Smooth muscle cell (in vitro differentiated cells): ENCODE measurements around the gene INPP5D. TPM values are rescaled to one million over a fixed set of nuclear protein-coding genes. Genes with fewer than 3 reads are reported as not detected.

ENCODE experiments used
- DNase-seq: peaks from one replicate; lab custom pipeline; 2025; ENCODE audit not compliant: unreplicated experiment; lab: John Stamatoyannopoulos, UW
- H2AFZ ChIP-seq: fragments of 200-600 bp; sonication (generic); 2 replicates; pipeline ENCODE4 v1.6.0; 2016; ENCODE audit warnings: antibody characterized with exemption, low read depth, mild to moderate bottlenecking
- H3F3A ChIP-seq: fragments of 200-600 bp; sonication (generic); 2 replicates; pipeline ENCODE4 v1.6.0; 2017; ENCODE audit warnings: antibody characterized with exemption, low read depth
- H3K27ac ChIP-seq: fragments of 200-600 bp; sonication (generic); 2 replicates; pipeline ENCODE4 v1.5.1; 2016; ENCODE audit warnings: low read depth, mild to moderate bottlenecking
- H3K27me3 ChIP-seq: fragments of 200-600 bp; sonication (generic); 2 replicates; pipeline ENCODE4 v1.6.1; 2016; ENCODE audit warnings: low read depth, mild to moderate bottlenecking
- H3K36me3 ChIP-seq: fragments of 200-600 bp; sonication (generic); 2 replicates; pipeline ENCODE4 v1.5.1; 2016; ENCODE audit warnings: low read depth
- H3K4me1 ChIP-seq: fragments of 200-600 bp; sonication (generic); 2 replicates; pipeline ENCODE4 v1.5.1; 2016; ENCODE audit warnings: low read depth
- H3K4me2 ChIP-seq: fragments of 200-600 bp; sonication (generic); 2 replicates; pipeline ENCODE4 v1.6.0; 2016; ENCODE audit warnings: mild to moderate bottlenecking
- H3K4me3 ChIP-seq: fragments of 200-600 bp; sonication (generic); 2 replicates; pipeline ENCODE4 v1.5.1; 2016; ENCODE audit warnings: mild to moderate bottlenecking
- H3K79me2 ChIP-seq: fragments of 200-600 bp; sonication (generic); 2 replicates; pipeline ENCODE4 v1.6.0; 2016; ENCODE audit warnings: low read depth, mild to moderate bottlenecking
- H3K9ac ChIP-seq: fragments of 200-600 bp; sonication (generic); 2 replicates; pipeline ENCODE4 v1.6.0; 2016; ENCODE audit warnings: low read depth
- H3K9me3 ChIP-seq: fragments of 200-600 bp; sonication (generic); replicated peaks from 2 replicates; pipeline ENCODE4 v1.5.1; 2016; ENCODE audit warnings: low read depth
- H4K20me1 ChIP-seq: fragments of 200-600 bp; sonication (generic); 2 replicates; pipeline ENCODE4 v1.6.0; 2016; ENCODE audit warnings: low read depth
- CTCF ChIP-seq: fragments of 200-600 bp; sonication (generic); IDR thresholded peaks from 2 replicates; pipeline ENCODE4 v1.5.1; 2017; ENCODE audit warnings: borderline replicate concordance, mild to moderate bottlenecking, antibody characterized with exemption; ENCODE audit not compliant: insufficient read depth, poor library complexity, severe bottlenecking
- WGBS: methylation state at CpG from one replicate; pipeline ENCODE4 v1.1.7; 2016; ENCODE audit warnings: low lambda C conversion rate; 5-methylcytosine and 5-hydroxymethylcytosine counted together
- polyA plus RNA-seq: library from polyadenylated mRNA; unstranded; fragments of >200 nt; fragmentation: Nextera tagmentation; extraction: Ambion mirVana; gene quantifications from 2 replicates; pipeline ENCODE4 v1.2.1, GENCODE V29; 2016
- total RNA-seq: library from RNA; depleted of rRNA; stranded (reverse); fragments of >200 nt; gene quantifications from 2 replicates; pipeline ENCODE4 v1.2.3, GENCODE V29; 2014

The INPP5D gene
- total and polyA plus RNA-seq, 2 experiments from 2014 or later, result 5.6 to 17.8 TPM

- Histone ChIP-seq H3K9me3 (no peaks in the 10 kb centered on the region), H3K9ac (no peak overlapping the region), H3K27ac (no peak overlapping the region), H3K4me3 (no peak overlapping the region), H3K79me2 (no peaks in the 10 kb centered on the region), H3K27me3 (no peaks in the 10 kb centered on the region), H3K36me3 (no peaks in the 10 kb centered on the region), H3F3A (no peaks in the 10 kb centered on the region), H2AFZ (no peak overlapping the region), H4K20me1 (no peaks in the 10 kb centered on the region), H3K4me2 (no peak overlapping the region), H3K4me1 (no peaks in the 10 kb centered on the region)
- no peak for TF ChIP-seq CTCF
- no peak for DNase-seq
- WGBS, result 88% methylated on average over 7 of the region's 7 CpGs
These were observed 176.9 kb downstream of the INPP5D start for GRCh38 chr2:233236820-233237589.

- Histone ChIP-seq H3K27me3 (no peaks in the 10 kb centered on the region), H3K9ac (no peak overlapping the region), H3K4me3 (no peak overlapping the region), H3K9me3 (no peaks in the 10 kb centered on the region), H3K27ac (no peak overlapping the region), H2AFZ (no peak overlapping the region), H3K79me2 (no peaks in the 10 kb centered on the region), H3K36me3 (no peaks in the 10 kb centered on the region), H3F3A (no peaks in the 10 kb centered on the region), H4K20me1 (no peaks in the 10 kb centered on the region), H3K4me1 (no peaks in the 10 kb centered on the region), H3K4me2 (no peak overlapping the region)
- 88% methylated on average over 2 of the region's 2 CpGs for WGBS
- no peak for TF ChIP-seq CTCF
- no peak for DNase-seq
These were observed 180.8 kb downstream of the INPP5D start for GRCh38 chr2:233240897-233241296.

DNA sequence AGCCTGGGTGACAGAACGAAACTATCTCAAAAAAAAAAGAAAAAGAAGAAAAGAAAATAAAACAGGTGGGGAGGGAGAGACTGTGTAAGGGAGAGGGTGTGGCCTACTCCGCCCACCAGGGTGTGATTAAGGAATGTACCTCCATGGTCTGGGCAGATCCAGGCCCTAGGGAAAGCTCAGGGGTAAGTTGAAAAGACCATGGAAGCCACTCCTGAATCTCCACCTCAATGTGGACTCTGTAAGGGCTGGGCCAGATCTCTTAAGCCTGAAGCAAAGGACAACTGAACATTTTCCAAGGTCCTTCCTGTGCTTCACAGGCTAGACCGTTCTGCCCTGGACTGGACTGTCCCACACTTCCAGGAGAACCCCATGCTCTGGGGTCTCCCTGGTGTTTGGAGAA is 181.7 kb downstream of the INPP5D start:
- Histone ChIP-seq H3K36me3 (no peaks in the 10 kb centered on the region), H3K4me2 (no peak overlapping the region), H3K4me3 (no peak overlapping the region), H3K9ac (no peak overlapping the region), H3F3A (no peaks in the 10 kb centered on the region), H3K27ac (no peak overlapping the region), H3K79me2 (no peaks in the 10 kb centered on the region), H3K27me3 (no peaks in the 10 kb centered on the region), H3K4me1 (no peaks in the 10 kb centered on the region), H4K20me1 (no peaks in the 10 kb centered on the region), H3K9me3 (no peaks in the 10 kb centered on the region), H2AFZ (no peak overlapping the region)
- 80% methylated on average over 3 of the region's 3 CpGs for WGBS
- DNase-seq, result no peak
- TF ChIP-seq CTCF, result no peak
